ENCODE data around the gene TCERG1L.

DNA sequence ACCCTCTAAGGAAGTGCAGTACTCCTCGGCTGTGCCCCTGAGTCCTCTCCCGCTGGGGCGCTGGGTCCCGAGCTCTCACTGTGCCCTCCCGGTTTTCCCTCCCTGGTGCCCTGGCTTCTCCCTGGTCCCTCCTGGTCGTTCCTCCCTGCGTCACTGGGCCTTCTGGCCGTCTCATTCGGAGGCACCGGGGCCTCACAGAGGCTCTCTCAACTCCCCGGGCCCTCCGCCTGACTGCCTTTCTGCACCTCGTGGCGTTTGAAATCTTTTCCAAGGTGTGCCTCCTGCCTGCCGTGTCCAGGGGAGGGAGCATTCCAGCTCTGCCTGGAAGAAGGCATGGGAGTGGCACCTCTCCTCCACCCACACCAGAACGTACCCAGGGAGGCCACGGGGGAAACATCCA is 174.3 kb downstream of the TCERG1L start:
- TF ChIP-seq, protein P1, sequence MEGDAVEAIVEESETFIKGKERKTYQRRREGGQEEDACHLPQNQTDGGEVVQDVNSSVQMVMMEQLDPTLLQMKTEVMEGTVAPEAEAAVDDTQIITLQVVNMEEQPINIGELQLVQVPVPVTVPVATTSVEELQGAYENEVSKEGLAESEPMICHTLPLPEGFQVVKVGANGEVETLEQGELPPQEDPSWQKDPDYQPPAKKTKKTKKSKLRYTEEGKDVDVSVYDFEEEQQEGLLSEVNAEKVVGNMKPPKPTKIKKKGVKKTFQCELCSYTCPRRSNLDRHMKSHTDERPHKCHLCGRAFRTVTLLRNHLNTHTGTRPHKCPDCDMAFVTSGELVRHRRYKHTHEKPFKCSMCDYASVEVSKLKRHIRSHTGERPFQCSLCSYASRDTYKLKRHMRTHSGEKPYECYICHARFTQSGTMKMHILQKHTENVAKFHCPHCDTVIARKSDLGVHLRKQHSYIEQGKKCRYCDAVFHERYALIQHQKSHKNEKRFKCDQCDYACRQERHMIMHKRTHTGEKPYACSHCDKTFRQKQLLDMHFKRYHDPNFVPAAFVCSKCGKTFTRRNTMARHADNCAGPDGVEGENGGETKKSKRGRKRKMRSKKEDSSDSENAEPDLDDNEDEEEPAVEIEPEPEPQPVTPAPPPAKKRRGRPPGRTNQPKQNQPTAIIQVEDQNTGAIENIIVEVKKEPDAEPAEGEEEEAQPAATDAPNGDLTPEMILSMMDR (IDR thresholded peaks at IDR 0.05) = no peak
- TF ChIP-seq ZNF263 (CRISPR knock-in tag; IDR thresholded peaks at IDR 0.05; ENCODE audit: low read depth) (no peak), CREB1 (CRISPR knock-in tag; IDR thresholded peaks at IDR 0.05) (no peak), NR1H2 (CRISPR knock-in tag; IDR thresholded peaks at IDR 0.05) (no peak), CREM (CRISPR knock-in tag; IDR thresholded peaks at IDR 0.05) (no peak)
- TF ChIP-seq, protein P2, sequence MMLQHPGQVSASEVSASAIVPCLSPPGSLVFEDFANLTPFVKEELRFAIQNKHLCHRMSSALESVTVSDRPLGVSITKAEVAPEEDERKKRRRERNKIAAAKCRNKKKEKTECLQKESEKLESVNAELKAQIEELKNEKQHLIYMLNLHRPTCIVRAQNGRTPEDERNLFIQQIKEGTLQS (CRISPR knock-in tag; conservative IDR thresholded peaks at IDR 0.05) = no peak
- TF ChIP-seq, protein P3, sequence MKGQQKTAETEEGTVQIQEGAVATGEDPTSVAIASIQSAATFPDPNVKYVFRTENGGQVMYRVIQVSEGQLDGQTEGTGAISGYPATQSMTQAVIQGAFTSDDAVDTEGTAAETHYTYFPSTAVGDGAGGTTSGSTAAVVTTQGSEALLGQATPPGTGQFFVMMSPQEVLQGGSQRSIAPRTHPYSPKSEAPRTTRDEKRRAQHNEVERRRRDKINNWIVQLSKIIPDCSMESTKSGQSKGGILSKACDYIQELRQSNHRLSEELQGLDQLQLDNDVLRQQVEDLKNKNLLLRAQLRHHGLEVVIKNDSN (CRISPR knock-in tag; IDR thresholded peaks at IDR 0.05) = no peak
- TF ChIP-seq, protein P4, sequence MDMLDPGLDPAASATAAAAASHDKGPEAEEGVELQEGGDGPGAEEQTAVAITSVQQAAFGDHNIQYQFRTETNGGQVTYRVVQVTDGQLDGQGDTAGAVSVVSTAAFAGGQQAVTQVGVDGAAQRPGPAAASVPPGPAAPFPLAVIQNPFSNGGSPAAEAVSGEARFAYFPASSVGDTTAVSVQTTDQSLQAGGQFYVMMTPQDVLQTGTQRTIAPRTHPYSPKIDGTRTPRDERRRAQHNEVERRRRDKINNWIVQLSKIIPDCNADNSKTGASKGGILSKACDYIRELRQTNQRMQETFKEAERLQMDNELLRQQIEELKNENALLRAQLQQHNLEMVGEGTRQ (CRISPR knock-in tag; IDR thresholded peaks at IDR 0.05) = no peak

All from WTC11 (cell line).